GM12801 (cell line): ENCODE measurements around the gene KBTBD13.

ENCODE experiments used
- CTCF ChIP-seq: IDR thresholded peaks from one replicate; pipeline ENCODE4 v1.5.1; 2011; ENCODE audit warnings: control low read depth; ENCODE audit not compliant: insufficient read length; ENCODE audit errors: extremely low read depth

KBTBD13 gene

DNA sequence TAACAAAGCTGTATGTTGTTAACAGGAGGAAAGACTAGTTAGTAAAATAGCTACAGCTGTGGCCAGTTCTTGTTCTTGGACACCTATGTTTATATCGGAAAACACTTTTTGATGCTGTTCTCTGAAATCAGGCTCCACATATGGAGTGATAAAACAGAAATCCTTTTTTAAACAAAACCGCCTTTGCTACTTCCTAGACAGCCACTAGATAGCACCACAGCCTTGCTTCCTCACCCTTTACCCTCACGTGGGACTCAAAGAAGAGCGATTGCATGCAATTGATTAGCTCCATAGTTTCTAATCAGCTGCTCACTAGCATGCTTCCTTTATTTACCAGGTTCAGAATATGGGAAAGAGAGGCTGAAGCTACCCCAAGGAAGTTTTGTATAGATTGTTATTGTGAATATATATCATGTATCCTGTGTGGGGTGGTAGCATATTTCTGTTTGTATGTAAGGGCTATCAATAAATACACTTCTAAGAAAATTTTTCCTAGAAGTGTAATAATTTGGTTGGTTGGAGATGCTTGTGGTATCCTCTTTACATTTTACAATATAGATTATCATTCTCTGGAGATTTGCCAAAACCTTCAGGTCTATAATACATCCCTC, 42.8 kb upstream of the KBTBD13 start:
- no peak for TF ChIP-seq CTCF

GRCh38 chr15:65034719-65035118, 41.8 kb upstream of the KBTBD13 start:
- TF ChIP-seq CTCF = no peak

DNA sequence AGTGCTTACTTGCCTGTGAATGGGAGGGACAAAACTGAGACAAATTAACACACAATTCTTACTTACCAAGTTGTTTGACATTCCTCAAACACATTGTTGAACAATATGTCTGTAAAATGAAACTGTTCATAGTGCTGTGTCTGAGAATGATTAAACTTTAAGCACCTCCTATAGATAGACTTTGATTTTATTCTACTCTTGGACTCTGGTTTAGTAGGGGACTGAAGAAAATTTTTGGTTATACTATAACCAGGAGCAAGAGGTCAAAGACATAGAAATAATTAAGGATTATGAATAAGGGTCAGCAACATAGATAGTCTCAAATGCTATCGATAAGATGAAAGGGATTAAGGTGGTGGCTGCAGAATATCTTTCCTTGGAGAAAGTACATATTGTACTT, 39.2 kb upstream of the KBTBD13 start:
- TF ChIP-seq CTCF = no peak

GRCh38 chr15:65038428-65038827, 38.1 kb upstream of the KBTBD13 start:
- TF ChIP-seq CTCF = no peak

GRCh38 chr15:65038836-65039235, 37.7 kb upstream of the KBTBD13 start:
- no peak for TF ChIP-seq CTCF

DNA sequence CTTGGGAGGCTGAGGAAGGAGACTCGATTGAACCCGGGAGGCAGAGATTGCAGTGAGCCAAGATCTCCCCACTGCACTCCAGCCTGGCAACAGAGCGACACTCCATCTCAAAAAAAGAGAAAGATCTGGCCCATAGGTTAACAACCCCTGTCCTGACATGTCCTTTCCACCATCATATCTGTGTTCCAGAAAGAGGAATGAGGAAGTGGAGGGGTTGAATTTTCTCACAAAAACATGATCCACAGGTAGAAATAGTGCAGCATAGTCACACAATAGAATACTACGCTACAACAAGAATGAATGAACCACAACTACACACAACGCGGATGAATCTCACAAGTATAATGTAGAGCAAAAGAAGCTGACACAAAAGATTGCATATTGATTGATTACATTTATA, 36.1 kb upstream of the KBTBD13 start:
- no peak for TF ChIP-seq CTCF

DNA sequence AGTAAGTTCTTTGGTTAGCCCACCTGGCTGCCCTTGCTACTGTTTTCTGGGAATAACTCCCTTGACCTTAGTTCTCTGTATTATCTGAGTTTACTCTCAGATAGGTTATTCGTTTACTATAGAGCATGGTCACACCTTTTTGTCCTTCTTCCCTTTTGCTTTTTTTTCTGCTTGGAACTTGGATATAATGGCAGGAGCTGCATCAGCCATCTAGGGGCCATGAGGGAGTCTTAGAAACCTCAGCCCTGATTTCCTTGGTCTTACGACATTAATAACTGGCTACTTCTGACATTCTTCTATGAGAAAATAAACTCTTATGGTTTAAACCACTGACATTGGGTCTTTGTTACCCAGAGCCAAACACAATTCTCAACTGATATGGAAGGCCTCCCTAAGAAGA, 34.8 kb upstream of the KBTBD13 start:
- no peak for TF ChIP-seq CTCF

GRCh38 chr15:65042776-65043327, 33.7 kb upstream of the KBTBD13 start:
- TF ChIP-seq CTCF = no peak
